Large intestine (tissue), 3 donors: ENCODE results near the gene ZIC1. TPM values are rescaled to one million over a fixed set of nuclear protein-coding genes. Genes with fewer than 3 reads are reported as not detected.

Source experiments
- DNase-seq, 2 donors: peaks; one replicate each; pipeline versions ENCODE4 v3.0.0 to v3.0.0-alpha.2; 2013
- H3K27ac ChIP-seq: one replicate; pipeline ENCODE4 v1.5.1; 2013; ENCODE audit warnings: low read length
- H3K27me3 ChIP-seq: 2 replicates; pipeline ENCODE4 v1.6.1; 2013; ENCODE audit warnings: low read length; ENCODE audit not compliant: control insufficient read depth, insufficient read depth
- H3K36me3 ChIP-seq: 2 replicates; pipeline ENCODE4 v1.6.1; 2013; ENCODE audit warnings: low read length; ENCODE audit not compliant: control insufficient read depth, insufficient read depth
- H3K4me1 ChIP-seq: one replicate; pipeline ENCODE4 v1.6.1; 2013; ENCODE audit warnings: low read length; ENCODE audit not compliant: control insufficient read depth, insufficient read depth
- H3K4me3 ChIP-seq: one replicate; pipeline ENCODE4 v1.5.1; 2013; ENCODE audit warnings: low read length
- H3K9me3 ChIP-seq: one replicate; pipeline ENCODE4 v1.6.1; 2013; ENCODE audit warnings: mild to moderate bottlenecking, low read depth, low read length, moderate library complexity; ENCODE audit not compliant: control insufficient read depth
- WGBS: methylation state at CpG from one replicate; pipeline ENCODE4 v1.1.5; 2013; ENCODE audit warnings: low lambda C conversion rate; ENCODE audit not compliant: insufficient coverage; 5-methylcytosine and 5-hydroxymethylcytosine counted together
- polyA plus RNA-seq: library from polyadenylated mRNA; unstranded; fragments of 120-200 nt; gene quantifications from one replicate; pipeline ENCODE4 v1.2.1, GENCODE V29; 2013

ZIC1 gene
- polyA plus RNA-seq, 1 donor, result 0.01 TPM

- Histone ChIP-seq H3K36me3 (no peaks in the 10 kb centered on the region), H3K27ac (no peak overlapping the region), H3K27me3 (peaks cover 62% of the 10 kb centered on the region), H3K4me1 (peaks cover 5% of the 10 kb centered on the region), H3K4me3 (no peak overlapping the region), H3K9me3 (peaks cover 14% of the 10 kb centered on the region)
- no peak for DNase-seq
- 11% methylated on average over 3 of the region's 14 CpGs for WGBS
Observed at GRCh38 chr3:147424581-147425387, 15.6 kb downstream of the ZIC1 start.

DNA sequence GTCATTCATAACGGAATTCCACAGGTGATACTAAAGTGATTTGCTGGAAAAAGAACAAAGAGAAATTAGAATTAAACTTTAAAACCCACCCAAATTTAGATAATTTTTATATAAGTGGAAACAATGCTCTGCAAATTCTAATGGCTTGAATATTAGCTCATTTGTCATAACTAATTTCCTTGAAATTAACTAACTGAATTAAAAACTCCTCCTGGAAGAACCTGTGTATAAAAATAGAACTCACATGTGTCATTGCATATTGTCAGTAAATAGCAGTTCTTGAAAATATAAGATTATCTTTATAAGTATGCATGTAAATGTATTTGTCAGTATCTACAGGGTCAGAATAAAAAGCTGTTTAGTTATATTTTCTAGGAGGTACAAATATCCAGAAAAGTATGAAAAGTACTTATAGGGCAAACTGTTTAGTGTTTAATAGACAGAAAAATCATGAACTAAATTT, 16.3 kb downstream of the ZIC1 start:
- Histone ChIP-seq H3K4me3 (no peak overlapping the region), H3K9me3 (peaks cover 14% of the 10 kb centered on the region), H3K27me3 (peaks cover 57% of the 10 kb centered on the region), H3K36me3 (no peaks in the 10 kb centered on the region), H3K27ac (no peak overlapping the region), H3K4me1 (peaks cover 5% of the 10 kb centered on the region)
- DNase-seq, result no peak
- WGBS, result 11% methylated on average over 1 of the region's 1 CpG

- H3K27ac ChIP-seq, result no peak overlapping the region
- H3K27me3 ChIP-seq, result peaks cover 44% of the 10 kb centered on the region
- no peaks in the 10 kb centered on the region for H3K4me1 ChIP-seq
- no peak overlapping the region for H3K4me3 ChIP-seq
- no peak for DNase-seq
- WGBS, result 100% methylated on average over 2 of the region's 2 CpGs
- H3K36me3 ChIP-seq, result no peaks in the 10 kb centered on the region
- H3K9me3 ChIP-seq, result peaks cover 5% of the 10 kb centered on the region
Observed at GRCh38 chr3:147426931-147427330, 17.8 kb downstream of the ZIC1 start.

DNA sequence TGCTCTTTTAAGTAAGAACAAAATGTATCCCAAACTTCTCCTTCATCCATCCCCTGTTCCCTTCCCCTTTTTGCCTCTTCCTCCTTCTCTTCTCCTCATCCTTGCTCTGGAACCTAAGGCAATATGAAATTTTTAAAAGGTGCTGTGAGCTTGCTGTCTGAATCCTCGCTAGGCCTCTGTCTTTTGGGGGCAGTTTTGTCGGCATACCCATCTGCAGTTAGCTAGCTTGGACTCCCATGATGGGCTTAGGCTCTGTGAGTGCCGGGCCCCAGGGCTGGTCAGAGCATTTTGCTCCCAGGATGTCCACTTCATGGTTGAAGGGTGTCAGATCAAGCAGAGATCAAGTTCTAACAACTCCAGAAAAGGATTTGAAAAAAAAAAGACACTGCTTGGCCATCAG, 18.6 kb downstream of the ZIC1 start:
- peaks cover 5% of the 10 kb centered on the region for H3K9me3 ChIP-seq
- H3K27me3 ChIP-seq, result peaks cover 36% of the 10 kb centered on the region
- H3K4me1 ChIP-seq, result no peaks in the 10 kb centered on the region
- H3K27ac ChIP-seq, result no peak overlapping the region
- H3K36me3 ChIP-seq, result no peaks in the 10 kb centered on the region
- no peak overlapping the region for H3K4me3 ChIP-seq
- WGBS, result no CpG with 5 or more reads among the region's 3 CpGs
- no peak for DNase-seq

DNA sequence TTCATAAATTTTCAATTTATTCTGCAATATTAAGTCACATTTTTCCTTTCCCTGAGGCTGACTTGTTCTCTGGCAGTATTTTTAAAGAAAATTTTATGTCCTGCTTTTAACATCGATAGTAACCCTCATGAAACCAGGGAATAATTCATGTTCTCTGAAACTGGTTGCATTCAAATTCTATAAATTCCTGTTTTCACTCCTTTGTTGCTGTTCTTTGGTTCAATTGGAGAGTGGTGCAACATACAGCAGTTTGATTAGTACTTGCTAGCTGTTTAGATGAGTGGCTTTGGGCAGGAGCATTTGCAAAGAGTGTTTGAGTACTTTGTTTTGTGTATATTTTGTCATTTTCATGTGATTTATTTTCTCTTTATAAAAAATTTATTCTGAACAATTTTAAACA, 19.2 kb downstream of the ZIC1 start:
- peaks cover 3% of the 10 kb centered on the region for H3K9me3 ChIP-seq
- DNase-seq, result no peak
- no peaks in the 10 kb centered on the region for H3K36me3 ChIP-seq
- peaks cover 30% of the 10 kb centered on the region for H3K27me3 ChIP-seq
- H3K4me1 ChIP-seq, result no peaks in the 10 kb centered on the region
- no peak overlapping the region for H3K4me3 ChIP-seq
- no peak overlapping the region for H3K27ac ChIP-seq
- no CpG with 5 or more reads among the region's 1 CpG for WGBS

- Histone ChIP-seq H3K27me3 (peaks cover 26% of the 10 kb centered on the region), H3K9me3 (peaks cover 3% of the 10 kb centered on the region), H3K4me3 (no peak overlapping the region), H3K4me1 (no peaks in the 10 kb centered on the region), H3K36me3 (no peaks in the 10 kb centered on the region), H3K27ac (no peak overlapping the region)
- WGBS, result 100% methylated on average over 2 of the region's 2 CpGs
- no peak for DNase-seq
Observed at GRCh38 chr3:147428754-147429153, 19.6 kb downstream of the ZIC1 start.

- no peak overlapping the region for H3K27ac ChIP-seq
- WGBS, result 70% methylated on average over 2 of the region's 3 CpGs
- H3K4me3 ChIP-seq, result no peak overlapping the region
- DNase-seq, result no peak
- no peaks in the 10 kb centered on the region for H3K36me3 ChIP-seq
- no peaks in the 10 kb centered on the region for H3K9me3 ChIP-seq
- no peaks in the 10 kb centered on the region for H3K4me1 ChIP-seq
- peaks cover 11% of the 10 kb centered on the region for H3K27me3 ChIP-seq
Observed at GRCh38 chr3:147431751-147432150, 22.6 kb downstream of the ZIC1 start.

DNA sequence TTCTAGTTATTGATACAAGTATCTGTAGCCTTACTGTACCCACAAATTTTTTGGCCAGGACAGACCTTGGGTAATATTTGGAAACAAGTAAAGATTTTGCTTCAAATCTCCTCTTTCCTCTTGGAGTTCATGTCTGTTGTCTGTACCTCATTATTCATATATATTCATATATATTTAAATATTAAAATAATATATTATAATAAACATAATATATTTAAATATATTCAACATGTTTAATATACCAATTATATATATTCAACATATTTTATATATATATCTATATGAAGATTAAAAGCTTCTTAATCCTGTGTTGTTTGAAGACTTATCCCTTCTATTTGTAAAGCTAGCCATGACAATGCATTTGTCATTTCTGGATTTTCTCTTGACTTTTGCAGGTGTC, 38.1 kb downstream of the ZIC1 start:
- Histone ChIP-seq H3K36me3 (no peaks in the 10 kb centered on the region), H3K4me1 (no peaks in the 10 kb centered on the region), H3K27me3 (no peaks in the 10 kb centered on the region), H3K9me3 (no peaks in the 10 kb centered on the region), H3K4me3 (no peak overlapping the region), H3K27ac (no peak overlapping the region)
- no peak for DNase-seq

DNA sequence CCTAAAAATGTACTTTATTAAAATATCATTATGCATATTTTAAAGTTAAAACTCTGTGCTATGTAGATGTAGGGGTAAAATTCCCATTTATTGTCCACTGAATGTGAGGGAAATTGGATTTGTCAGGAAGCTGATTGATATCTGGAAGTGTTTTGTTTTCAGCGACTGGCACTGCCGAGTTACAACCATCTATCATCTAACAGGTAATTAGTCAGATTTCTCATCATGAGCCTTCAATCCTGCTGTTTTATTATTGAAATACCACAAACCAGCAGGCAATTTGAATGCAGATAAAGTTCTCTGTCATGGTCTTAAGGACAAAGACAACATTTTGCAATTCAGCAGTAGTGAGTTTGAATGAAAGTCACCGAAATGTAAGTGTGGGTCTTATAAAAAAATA, 40.5 kb downstream of the ZIC1 start:
- Histone ChIP-seq H3K4me1 (no peaks in the 10 kb centered on the region), H3K4me3 (no peak overlapping the region), H3K27ac (no peak overlapping the region), H3K36me3 (no peaks in the 10 kb centered on the region), H3K9me3 (no peaks in the 10 kb centered on the region), H3K27me3 (no peaks in the 10 kb centered on the region)
- 67% methylated on average over 1 of the region's 3 CpGs for WGBS
- no peak for DNase-seq

DNA sequence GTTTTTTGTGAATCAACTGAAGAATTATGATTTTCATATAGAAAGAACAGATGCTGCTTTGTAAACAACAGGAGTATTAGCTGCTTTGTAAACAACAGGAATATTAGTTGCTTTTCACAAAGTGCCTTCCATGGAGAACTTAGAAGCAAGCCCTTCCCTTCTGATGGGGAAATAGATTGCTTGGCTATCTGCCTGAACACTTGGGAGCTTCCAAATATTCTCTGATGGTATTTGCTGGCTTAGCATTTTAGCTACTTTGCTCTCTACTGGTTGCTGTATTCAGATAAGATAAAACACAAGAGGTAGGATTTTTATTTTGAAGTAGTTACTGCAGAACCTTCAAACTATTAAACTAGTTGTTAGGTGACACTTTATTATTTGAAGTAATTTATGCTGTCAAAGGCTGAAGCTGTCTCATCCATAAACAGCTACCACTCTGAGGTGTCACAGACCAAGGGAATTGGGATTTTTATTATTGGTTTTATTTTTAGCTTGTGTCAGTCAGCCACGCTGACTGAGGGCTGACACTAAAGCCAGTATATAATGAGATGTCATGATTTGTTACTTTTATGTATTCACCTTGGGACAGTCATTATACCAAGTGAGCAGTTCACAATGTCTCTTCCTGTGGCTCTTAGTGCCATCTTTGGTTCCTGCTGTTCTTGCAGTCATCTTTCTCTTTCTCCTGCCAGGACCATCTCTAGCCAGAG, 50.0 kb downstream of the ZIC1 start:
- WGBS, result no CpG with 5 or more reads among the region's 1 CpG
- Histone ChIP-seq H3K4me3 (no peak overlapping the region), H3K4me1 (no peaks in the 10 kb centered on the region), H3K36me3 (no peaks in the 10 kb centered on the region), H3K27me3 (no peaks in the 10 kb centered on the region), H3K9me3 (no peaks in the 10 kb centered on the region), H3K27ac (no peak overlapping the region)
- DNase-seq, result no peak
